ENCODE results near the gene MCM3AP. TPM values are rescaled to one million over a fixed set of nuclear protein-coding genes. Genes with fewer than 3 reads are reported as not detected.
"Not testable (repeated sequence)": the region's sequence is repeated elsewhere in the genome, so short reads cannot be mapped to it uniquely, and the experiment has no call there.

Gene MCM3AP
- total RNA-seq, 1 donor from 2014 or later = 67.7 TPM

DNA sequence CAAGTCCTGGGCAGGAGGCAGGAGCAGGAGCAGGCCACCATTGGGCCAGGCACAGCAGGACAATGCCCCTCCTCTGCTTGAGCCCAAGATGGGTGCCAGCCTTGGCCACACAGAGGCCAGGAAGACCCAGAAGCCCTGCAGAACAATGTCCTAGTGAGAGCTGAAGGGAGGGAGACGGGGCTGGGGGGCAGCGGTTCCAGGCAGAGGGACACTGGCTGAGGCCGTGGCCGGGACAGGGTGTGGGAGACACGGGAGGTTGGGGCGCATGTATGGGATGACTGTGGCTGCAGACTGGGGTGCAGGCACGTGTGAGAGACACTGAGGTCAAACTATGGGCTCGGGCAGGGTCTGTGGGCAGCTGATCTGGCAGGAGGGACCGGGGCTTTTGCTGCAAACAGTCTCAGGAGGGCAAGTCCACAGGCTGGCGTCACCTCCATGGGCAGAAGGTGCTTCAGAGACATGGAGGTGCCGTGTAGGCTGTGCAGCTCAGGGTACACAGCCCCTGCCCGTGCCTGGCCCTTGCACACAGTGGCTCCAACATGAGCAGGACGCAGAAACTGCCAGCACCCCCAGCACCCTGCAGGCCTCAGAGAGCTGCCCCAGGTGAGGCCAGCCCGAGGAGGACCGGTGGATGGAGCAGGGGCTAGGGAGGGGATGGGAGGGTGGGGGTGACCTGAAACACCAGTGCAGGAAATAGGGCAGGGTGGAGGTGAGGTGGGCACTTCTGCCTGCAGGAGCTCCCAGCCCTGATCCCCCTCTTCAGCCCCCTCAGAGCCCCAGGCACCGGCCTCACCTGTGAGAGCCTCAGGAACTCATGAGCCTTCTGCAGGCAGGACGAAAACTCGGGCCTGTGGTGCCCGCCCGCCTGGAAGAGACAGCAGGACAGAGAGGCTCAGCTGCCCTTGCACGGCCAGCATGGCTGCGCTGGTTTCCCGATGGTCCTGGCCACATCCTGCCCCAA lies 76.4 kb downstream of the MCM3AP start:
- DNase-seq (ENCODE audit: low spot score in 2 of 2) (no peak), FAIRE-seq (no peak)

DNA sequence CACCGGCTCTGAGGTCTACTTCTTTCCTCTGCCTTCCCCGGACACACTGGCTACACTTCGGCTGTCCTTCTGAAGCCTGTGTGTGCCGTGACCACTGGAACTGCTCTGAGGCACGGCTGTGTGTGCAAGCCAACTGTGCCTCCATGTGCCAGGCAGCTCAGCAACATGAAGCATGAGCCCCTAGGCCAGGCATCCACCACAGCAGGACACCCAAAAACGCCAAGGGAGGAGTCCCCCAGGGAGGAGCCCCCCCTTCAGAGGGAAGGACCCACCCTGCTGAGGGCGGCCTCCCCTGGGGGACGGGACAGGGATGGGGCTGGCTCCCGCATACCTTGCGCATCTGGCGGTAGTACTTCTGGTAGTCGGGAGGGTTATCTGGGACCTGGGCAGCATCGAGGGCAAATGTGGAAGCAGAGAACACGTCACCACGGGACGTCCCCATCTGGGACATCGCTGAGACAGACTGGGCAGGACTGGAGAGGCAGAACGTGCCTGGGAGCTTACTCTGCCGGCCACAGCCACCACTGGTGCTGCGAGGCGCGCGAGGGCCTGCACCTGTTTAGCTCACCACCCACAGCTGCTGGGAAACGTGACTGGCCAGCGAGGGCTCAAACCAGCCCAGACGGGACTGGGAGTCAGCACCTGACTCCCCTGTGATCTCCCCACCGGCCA lies 77.4 kb downstream of the MCM3AP start:
- DNase-seq (ENCODE audit: low spot score in 2 of 2) = no peak
- FAIRE-seq = no peak

DNA sequence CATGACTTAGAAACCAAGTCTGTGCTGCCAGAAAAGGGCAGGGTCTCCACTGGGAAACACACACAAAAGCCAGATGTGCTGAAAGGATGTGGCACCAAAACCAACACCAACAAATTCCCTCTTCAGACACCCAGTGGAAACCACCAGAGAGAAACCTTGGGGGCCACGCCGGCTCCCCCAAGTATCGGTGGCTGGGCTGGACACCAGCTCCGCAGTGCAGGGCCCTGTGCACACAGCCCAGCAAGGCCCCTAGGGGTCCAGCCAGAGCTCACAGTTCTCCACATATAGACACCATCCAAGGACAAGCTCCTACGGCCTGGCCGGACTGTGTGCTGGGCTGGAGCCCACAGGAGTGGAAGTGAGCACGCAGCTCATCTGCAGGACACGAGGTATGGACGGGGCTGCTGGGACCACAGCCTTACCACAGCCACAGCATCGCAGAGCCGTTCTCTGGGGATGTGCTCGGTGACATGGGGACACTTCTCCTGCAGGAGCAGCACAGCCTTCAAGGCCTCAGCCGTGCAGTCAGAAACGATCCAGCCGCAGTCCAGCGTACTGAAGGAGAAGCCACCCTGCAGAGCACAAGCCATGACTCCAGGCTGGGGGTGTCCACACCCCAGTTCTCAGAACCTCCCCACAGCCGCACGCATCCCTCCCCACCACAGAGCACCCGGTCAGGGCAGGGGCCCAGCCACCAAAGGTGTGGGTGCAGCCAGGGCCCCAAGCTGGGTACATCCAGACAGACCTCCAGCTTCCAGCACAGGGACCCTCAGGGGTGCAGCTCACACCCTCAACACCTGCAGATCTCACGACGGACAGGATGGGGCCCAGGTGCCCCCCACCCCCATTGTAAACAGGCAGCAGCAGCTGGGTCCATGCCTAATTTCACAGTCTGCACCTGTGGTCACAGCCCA lies 78.1 kb downstream of the MCM3AP start:
- FAIRE-seq (no peak), DNase-seq (ENCODE audit: low spot score in 2 of 2) (no peak)

DNA sequence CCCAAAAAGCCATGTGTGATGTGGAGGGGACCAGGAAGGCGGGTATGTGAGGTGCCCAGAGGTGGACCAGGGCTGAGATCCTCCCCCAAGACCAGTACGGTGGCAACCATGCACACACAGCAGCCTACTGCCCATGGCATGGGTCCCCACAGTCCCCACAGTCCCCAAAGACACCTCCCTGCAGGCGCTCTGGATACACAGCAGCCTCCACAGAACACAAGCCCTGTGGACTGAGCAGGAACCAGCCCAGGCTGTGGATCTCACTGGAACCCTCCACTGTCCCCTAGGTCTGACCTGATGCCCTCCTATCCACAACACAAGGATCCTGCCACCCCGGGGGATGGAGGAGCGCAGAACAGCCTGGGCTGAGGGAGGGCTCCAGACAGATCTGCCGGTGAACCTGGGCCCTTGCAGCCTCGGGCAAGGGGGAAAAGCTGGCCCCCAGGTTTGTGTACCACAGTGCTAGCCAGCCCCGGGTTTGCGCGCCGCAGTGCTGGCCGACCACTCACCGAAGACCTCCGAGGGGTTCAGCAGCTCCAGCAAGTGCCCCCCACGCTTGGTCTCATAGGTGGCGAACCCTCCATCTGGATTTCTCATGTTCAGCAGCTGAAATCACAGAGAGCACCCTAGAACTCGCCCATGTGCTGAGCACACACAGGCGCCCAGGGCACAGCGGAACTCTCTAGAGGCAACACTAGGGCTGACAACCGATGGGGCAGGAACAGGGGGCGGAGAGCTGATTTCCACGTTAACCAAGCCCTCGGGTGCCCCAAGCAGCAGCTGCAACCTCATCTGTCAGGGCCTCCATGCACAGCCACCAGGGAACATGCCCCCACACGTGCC lies 79.0 kb downstream of the MCM3AP start:
- DNase-seq (ENCODE audit: low spot score in 2 of 2) (no peak), FAIRE-seq (no peak)

DNA sequence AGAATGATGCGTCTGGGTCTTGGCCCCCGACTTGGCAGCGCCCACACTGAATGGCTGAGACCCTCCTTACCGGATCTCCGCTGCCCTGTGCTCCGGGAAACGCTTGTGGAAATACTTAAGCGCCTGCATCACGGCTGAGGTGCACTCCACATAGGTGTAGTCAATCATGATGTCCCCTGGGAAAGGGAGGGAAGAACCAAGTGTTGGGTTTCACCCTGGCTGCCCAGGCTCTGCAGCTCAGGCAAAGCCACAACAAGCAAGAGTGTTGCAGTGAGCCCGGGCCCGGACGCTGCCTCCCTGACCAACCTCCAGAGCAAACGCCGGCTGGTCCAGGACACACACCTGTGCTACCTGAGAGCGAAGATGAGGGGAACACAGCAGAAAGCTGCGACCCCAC lies 79.6 kb downstream of the MCM3AP start:
- FAIRE-seq (no peak), DNase-seq (ENCODE audit: low spot score in 2 of 2) (no peak)

GRCh38 chr21:46205166-46205565 lies 80.2 kb downstream of the MCM3AP start:
- DNase-seq (ENCODE audit: low spot score in 2 of 2) (no peak), FAIRE-seq (no peak)

DNA sequence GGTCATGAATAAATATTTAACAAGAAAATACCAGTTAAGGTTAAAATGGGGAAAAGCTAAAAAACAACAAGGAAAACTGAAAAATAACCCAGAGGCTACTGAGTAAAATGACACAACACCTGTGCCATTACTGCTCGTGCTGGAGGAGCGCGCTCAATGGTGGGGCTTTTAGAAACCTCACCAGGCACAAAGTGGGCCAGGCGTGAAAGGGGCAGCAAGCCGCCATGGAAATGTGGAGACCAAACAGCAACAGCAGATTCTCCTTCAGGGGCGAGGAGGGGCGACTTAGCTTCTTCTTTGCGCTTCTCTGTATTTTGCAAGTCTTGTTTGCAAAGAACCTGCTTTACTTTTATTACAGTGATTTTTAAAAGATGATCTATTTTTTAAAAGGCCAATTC lies 82.2 kb downstream of the MCM3AP start:
- no peak for FAIRE-seq
- no peak for DNase-seq (ENCODE audit: low spot score in 2 of 2)

DNA sequence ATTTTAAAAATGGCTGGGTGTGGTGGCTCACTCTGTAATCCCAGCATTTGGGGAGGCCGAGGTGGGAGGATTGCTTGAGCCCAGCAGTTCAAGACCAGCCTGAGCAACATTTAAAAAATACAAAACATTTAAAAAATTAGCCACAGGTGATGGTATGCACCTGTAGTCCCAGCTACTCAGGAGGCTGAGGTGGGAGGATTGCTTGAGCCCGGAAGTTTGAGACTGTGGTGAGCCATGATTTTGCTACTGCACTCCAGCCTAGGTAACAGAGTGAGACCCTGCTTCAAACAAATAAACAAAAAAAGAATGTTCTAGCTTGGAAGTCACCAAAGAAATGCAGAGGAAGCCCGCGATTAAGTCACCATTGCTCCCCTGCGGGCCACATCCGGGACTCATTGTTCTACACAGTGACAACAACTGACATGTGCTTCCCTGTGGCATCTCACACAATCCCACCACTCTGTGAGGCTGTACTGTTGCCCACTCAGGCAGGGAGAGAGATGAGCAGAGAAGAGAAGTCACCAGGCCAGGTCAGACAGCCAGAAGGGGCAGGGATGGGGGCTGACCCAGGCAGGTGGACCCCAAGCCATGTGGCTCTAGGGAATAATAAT lies 82.7 kb downstream of the MCM3AP start:
- DNase-seq (ENCODE audit: low spot score in 2 of 2) = no peak
- no peak for FAIRE-seq

GRCh38 chr21:46200877-46201803 lies 84.3 kb downstream of the MCM3AP start:
- not testable (repeated sequence) for FAIRE-seq

GRCh38 chr21:46199436-46200373 lies 85.7 kb downstream of the MCM3AP start:
- FAIRE-seq (no peak), DNase-seq (ENCODE audit: low spot score in 2 of 2) (no peak)

More at GRCh38 chr21:46200877-46201803, 84.3 kb downstream of the MCM3AP start:
- DNase-seq (ENCODE audit: low spot score in 2 of 2) = not testable (repeated sequence)

- DNase-seq (ENCODE audit: low spot score in 2 of 2) = no peak
- no peak for FAIRE-seq
Measured at GRCh38 chr21:46196733-46197132, 88.7 kb downstream of the MCM3AP start.

DNA sequence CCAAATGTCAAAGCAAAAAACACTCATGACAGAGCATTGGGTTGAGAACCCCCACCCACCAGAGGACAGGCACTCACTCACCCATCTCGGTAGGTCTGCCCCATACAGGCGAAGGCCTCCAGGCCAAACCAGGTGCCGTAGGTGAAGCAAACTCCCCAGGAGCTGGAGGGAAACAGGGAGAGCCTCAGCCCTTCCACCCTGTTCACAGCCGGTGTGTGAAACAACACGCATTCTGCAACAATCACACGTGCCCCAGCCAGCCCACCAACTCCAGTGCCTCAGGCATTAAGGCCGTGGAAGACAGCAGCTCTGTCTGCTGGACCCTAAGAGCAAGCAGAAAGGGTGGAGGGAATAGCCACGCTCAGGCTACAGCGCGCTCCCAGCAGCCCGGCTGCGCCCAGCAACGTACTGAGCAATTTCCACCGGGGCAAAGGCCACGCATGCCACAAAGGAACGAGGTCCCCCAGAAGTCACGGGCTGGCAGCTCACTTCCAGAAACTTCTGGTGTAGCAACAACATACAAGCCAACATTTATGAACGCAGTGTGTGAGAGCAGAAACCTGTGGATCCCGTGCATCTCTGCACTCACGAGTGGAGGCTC lies 89.7 kb downstream of the MCM3AP start:
- DNase-seq (ENCODE audit: low spot score in 2 of 2) = no peak

DNA sequence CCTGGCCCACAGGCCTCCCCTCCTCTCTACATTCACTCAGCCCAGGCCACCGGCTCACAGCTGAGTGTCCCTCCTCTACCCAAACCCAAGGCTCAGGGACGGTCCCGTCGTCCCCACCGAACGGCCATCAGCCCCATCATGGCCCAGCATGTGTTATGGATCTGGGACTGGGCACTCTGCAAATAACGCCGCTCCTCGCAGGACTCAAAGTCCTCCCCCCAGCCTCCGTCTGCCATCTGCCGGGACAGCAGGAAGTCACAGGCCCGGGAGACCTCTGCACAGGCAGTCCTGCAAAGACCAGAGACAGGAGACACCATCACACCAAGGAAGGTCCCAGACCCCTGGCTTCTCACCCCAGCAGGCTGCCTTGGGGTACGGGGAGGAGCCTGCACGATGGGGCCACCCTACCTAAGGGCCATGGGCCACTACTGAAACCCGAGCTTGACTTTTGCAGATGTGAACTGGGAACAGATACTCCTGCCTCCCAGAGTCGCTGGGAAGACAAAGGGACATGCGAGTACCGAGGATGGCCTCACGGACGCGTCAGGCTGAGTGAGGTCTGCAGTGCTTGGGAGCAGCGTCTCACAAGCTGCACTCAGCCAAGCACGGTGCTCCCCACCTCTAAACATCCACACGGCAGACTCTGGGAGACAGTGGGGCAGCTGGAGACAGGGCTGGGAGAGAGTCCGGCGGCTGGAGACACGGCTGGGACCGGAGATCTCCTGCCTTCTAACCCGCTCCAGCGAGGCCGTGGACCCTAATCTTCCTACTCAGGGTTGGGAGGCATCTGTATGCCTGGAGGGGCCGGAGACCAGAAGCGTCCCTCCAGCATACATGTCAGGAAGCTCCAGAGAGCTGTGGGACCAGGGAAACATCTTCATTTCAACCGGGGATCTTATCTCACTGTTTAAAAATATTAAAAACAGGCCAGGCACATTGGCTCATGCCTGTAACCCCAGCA lies 90.8 kb downstream of the MCM3AP start:
- no peak for DNase-seq (ENCODE audit: low spot score in 2 of 2)
- FAIRE-seq = no peak

More for the DNA sequence above, 89.7 kb downstream of the MCM3AP start:
- no peak for FAIRE-seq

GRCh38 chr21:46193829-46194373 lies 91.5 kb downstream of the MCM3AP start:
- DNase-seq (ENCODE audit: low spot score in 2 of 2) (no peak), FAIRE-seq (no peak)
